Stomach (tissue), 4 donors: ENCODE data around the gene GDPGP1.

Source experiments
- EP300 ChIP-seq: sonication (generic); formaldehyde crosslinking; IDR thresholded peaks from one replicate; pipeline ENCODE4 v1.6.1; 2017; ENCODE audit warnings: antibody characterized with exemption
- TF ChIP-seq, protein P1 (sequence below), 7 experiments: fragments of 450-650 bp in 4 of 7; fragments of 200-600 bp in 3 of 7; sonication (generic) in 3 of 7; IDR thresholded peaks; one replicate each; pipeline ENCODE4 v1.5.1; 2016 to 2019; ENCODE audit warnings: antibody characterized with exemption in 7 of 7, control low read depth in 2 of 7, mild to moderate bottlenecking in 1 of 7

DNA sequence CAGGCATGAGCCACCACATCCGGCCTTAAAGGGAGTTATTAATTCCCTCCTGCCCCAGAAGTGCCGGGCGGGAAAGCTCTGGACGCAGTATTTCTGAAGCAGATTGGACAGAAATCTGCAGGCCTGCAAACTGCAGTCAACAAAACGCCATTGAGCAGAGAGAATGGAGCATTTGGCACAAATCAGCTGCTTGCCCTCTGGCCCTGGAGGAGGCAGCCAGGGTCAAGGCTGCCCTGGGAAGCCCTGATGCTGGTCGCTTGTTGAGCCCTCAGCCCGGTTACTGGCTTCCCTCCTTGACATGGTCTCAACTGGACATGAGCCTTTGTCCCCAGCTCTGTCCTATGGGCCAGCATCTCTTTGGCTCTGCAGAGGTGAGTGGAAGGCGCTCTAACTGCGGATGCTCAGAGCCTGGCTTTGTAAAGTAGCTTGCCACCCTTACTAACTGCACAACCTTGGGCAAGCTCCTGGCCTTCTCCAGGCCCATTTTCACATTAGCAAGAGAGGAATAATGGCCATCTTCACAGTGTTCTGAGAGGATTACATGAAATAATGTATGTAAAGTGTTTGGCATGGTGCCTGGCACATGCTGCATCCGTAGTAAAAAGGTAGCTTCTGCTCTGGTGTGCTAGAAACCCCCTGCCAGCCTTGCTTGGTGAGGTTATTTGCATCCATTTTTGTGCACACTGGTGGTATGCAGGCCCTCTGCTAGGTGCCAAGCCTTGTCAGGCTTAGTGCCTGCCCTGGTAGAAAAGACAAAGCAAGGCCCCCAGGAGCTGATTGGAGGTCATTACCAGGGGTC is 28.8 kb upstream of the GDPGP1 start:
- TF ChIP-seq, protein P1, sequence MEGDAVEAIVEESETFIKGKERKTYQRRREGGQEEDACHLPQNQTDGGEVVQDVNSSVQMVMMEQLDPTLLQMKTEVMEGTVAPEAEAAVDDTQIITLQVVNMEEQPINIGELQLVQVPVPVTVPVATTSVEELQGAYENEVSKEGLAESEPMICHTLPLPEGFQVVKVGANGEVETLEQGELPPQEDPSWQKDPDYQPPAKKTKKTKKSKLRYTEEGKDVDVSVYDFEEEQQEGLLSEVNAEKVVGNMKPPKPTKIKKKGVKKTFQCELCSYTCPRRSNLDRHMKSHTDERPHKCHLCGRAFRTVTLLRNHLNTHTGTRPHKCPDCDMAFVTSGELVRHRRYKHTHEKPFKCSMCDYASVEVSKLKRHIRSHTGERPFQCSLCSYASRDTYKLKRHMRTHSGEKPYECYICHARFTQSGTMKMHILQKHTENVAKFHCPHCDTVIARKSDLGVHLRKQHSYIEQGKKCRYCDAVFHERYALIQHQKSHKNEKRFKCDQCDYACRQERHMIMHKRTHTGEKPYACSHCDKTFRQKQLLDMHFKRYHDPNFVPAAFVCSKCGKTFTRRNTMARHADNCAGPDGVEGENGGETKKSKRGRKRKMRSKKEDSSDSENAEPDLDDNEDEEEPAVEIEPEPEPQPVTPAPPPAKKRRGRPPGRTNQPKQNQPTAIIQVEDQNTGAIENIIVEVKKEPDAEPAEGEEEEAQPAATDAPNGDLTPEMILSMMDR (IDR thresholded peaks at IDR 0.05): no peak
- no peak for TF ChIP-seq EP300
